ENCODE results near the gene B3GALNT2.
A peak's percentile ranks its signal among the peaks of the same experiment; 100 is the strongest.

B3GALNT2 gene

GRCh38 chr1:235409042-235409820 is 95.0 kb downstream of the B3GALNT2 start:
- no peak for TF ChIP-seq CTCF (conservative IDR thresholded peaks at IDR 0.05; ENCODE audit: low read depth, low read length)
- no peak overlapping the region for H3K4me3 ChIP-seq (ENCODE audit: low read depth, low read length)
- no peak for DNase-seq (ENCODE audit: low read depth)

- H3K4me3 ChIP-seq (ENCODE audit: low read depth, low read length), result no peak overlapping the region
- no peak for TF ChIP-seq CTCF (conservative IDR thresholded peaks at IDR 0.05; ENCODE audit: low read depth, low read length)
- DNase-seq (ENCODE audit: low read depth), result peak; percentile 62
Observed at GRCh38 chr1:235408503-235408960, 95.7 kb downstream of the B3GALNT2 start.

- H3K4me3 ChIP-seq (ENCODE audit: low read depth, low read length), result no peak overlapping the region
- DNase-seq (ENCODE audit: low read depth), result no peak
- TF ChIP-seq CTCF (conservative IDR thresholded peaks at IDR 0.05; ENCODE audit: low read depth, low read length), result no peak
Observed at GRCh38 chr1:235407419-235407818, 96.8 kb downstream of the B3GALNT2 start.

- no peak for TF ChIP-seq CTCF (conservative IDR thresholded peaks at IDR 0.05; ENCODE audit: low read depth, low read length)
- peak; percentile 58 for DNase-seq (ENCODE audit: low read depth)
- no peak overlapping the region for H3K4me3 ChIP-seq (ENCODE audit: low read depth, low read length)
Observed at GRCh38 chr1:235404190-235404589, 100.1 kb downstream of the B3GALNT2 start.

DNA sequence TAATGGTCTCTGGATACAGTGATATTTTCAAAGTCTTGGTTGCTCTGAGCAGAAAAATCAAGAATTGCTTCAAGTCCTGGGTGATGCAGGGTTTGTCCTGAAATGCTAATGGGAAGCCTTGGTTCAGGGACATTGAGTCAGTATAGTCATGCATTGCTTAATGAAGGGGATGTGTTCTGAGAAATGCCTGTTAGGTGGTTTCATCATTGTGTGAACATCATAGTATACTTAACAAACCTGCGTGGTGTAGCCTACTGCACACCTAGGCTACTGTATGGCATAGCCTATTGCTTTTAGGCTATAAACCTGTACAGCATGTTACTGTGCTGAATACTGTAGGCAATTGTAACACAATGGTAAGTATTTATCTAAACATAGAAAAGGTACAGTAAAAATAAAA is 100.7 kb downstream of the B3GALNT2 start:
- no peak overlapping the region for H3K4me3 ChIP-seq (ENCODE audit: low read depth, low read length)
- DNase-seq (ENCODE audit: low read depth), result peak; percentile 25
- TF ChIP-seq CTCF (conservative IDR thresholded peaks at IDR 0.05; ENCODE audit: low read depth, low read length), result no peak

GRCh38 chr1:235402457-235403200 is 101.6 kb downstream of the B3GALNT2 start:
- no peak overlapping the region for H3K4me3 ChIP-seq (ENCODE audit: low read depth, low read length)
- no peak for TF ChIP-seq CTCF (conservative IDR thresholded peaks at IDR 0.05; ENCODE audit: low read depth, low read length)
- peak; percentile 36 for DNase-seq (ENCODE audit: low read depth)
